DMS114 treated with DMSO at 0.1 percent for 48 hours (cell line): ENCODE results near the gene CFAP410.
"Not testable (repeated sequence)": the region's sequence is repeated elsewhere in the genome, so short reads cannot be mapped to it uniquely, and the experiment has no call there.

Experiments
- DNase-seq: peaks from one replicate; lab custom pipeline; 2025; ENCODE audit not compliant: unreplicated experiment; lab: John Stamatoyannopoulos, UW

CFAP410 gene

GRCh38 chr21:44370027-44370735 lies 31.0 kb upstream of the CFAP410 start:
- DNase-seq = no peak

DNA sequence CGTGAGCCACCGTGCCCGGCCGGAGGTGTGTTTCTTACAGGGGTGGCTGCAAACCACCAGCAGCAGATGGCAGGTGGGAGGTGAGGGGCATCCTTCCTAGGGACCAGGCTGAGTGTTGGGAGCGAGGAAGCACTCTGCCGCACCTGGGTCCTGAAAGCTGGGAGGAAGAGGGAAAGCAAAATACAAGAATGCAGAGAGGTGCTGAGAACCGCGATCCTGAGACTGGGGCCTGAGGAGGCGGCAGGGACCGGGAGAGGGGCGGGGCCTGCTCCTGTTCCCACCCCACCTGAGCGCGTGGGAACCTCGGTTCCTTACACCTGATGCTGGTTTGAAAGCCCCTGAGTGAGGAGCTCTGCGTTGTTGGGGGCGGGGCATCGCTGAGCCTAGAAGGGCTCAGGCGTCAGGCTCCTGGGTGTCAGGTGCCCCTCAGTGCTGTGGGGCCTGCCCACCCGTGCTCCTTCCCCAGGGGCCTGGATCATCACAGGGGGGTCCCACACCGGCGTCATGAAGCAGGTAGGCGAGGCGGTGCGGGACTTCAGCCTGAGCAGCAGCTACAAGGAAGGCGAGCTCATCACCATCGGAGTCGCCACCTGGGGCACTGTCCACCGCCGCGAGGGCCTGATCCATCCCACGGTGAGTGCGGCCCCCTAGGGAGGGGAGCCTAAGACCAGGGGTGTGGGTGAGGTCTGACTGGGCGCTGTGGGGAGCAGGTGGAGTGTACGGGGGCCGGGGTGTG lies 29.7 kb upstream of the CFAP410 start:
- DNase-seq = no peak

- no peak for DNase-seq
Observed at GRCh38 chr21:44366586-44367211, 27.5 kb upstream of the CFAP410 start.

DNA sequence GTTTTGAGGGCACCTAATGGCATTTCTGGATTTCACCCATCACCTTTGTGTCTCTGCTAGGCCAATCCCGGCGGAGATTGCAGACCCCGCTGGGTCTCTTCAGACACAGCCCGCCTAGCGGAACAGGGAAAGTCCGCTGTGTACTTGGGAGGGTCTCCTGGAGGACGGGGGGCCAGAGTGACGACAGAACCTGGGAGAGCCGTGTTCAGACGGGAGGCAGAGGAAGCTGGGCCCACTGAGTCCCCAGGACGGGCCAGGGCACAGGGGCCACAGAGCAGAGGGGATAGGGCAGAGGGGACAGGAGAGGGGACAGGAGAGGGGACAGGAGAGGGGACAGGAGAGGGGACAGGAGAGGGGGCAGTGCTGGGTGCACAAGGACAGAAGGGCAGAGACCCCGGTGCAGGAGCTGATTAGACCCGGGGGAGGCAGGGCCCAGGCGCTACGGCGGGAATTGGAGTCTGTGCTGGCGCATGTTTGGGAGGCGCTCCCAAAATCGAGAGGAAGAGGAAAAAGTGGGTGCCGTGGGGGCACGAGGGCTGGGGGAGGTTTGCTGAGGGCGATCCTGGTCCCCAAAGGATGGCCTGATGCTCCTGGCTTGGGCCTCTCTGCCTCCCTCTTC lies 26.9 kb upstream of the CFAP410 start:
- no peak for DNase-seq

- no peak for DNase-seq
Observed at GRCh38 chr21:44365251-44365966, 26.2 kb upstream of the CFAP410 start.

DNA sequence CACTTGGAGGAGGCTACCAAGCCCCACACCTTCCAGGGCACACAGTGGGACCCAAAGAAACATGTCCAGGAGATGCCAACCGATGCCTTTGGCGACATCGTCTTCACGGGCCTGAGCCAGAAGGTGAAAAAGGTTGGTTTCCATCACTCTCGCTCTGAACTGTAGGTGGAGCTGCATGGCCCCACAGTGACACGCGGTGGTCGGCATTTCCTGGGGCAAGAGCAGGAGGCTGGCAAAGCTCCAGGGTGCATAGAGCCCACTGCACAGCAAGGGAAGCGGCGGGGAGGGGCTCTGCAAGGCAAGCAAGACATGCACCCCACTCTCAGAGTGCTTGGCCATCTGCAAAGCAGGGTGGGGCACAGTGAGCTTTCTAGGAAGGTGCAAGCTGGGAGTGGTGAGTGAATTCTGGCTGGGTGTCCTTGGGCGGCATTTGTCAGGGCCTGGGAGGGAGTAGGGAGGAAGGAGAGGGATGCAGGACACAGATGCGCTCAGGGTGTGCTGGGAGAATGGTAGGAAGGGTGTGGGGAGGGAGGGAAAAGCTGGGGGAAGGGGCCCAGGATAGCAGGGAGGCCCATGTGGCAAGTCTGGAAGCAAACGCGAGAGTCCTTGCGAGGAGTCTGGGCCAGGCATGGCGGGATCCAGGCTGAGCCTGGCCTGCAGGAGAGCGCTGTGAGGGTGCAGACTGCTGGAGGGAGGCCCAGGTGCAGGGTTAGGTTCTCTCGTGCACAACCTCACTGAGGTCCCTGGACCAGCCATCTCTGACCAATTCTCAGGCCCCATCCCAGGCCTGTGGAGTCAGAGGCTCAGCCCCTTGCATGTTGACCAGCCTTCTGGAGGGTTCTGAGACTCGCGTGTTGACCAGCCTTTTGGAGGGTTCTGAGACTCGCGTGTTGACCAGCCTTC lies 25.2 kb upstream of the CFAP410 start:
- DNase-seq = no peak

DNA sequence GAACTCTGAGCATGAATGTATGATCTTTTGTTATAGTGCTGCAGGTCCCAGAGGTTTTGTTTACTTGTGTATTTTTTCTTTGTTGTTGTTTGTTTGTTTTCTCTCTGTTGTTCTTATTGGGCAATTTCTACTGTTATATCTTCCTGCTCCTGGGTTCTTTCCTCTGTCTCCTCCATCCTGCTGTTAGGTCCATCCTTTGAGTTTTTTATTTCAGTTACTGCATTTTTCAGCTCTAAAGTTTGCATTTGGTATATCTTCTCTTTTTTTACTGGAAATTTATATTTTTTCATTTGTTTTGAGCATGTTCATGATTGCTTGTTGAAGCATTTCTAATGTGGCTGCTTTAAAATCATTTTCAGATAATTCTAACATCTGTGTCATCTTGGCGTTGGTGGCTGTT lies 24.1 kb upstream of the CFAP410 start:
- no peak for DNase-seq

DNA sequence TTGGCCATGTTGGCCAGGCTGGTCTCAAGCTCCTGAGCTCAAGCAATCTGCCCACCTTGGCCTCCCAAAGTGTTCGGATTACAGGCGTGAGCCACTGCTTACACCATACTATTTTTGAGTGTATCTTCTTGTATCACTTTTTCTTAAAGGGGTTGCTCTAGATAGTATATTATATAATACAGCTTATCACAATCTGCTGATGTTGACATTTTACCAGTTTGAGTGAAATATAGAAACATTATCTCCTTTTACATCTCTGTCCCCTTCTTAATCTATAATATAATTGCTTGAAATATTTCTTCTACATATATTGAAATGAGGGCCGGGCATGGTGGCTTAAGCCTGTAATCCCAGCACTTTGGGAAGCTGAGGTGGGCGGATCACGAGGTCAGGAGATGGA lies 22.7 kb upstream of the CFAP410 start:
- DNase-seq = not testable (repeated sequence)

GRCh38 chr21:44360159-44360558 lies 21.0 kb upstream of the CFAP410 start:
- DNase-seq = no peak

GRCh38 chr21:44359396-44359795 lies 20.2 kb upstream of the CFAP410 start:
- DNase-seq = no peak

DNA sequence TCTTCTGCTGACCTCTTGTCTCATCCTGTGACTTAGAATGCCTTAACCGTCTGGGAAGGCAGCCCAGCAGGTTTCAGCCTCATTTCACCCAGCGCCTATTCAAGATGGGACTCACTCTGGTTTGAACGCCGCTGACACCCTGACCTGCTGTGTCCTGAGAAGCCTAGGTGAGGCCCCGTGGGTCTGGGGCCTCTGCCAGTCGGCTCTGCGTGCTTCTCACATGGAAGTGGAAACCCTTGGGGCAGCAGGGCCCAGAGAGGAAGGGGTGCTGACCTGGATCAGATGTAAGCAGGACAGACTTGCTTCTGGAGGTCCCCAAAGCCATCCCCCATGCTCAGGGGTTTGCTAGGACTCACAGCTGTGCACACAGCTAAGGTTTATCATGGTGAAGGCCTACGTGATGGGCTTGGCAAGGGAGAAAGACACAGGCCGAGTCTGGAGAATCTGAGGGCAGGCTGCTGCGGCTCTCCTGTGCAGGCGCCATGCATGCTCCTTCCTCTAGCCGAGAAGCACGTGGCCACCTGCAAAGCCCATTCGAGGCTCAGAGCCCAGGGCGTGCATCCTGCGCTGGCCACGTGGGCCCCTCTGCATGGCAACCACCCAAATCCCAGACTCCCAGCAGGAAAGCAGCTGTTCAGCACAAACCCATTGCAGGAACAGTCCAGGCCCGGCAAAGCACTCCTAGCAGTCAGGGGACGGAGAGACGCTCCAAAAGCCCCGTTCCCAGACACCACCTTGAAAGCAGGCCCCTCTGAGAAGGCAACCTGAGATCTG lies 18.1 kb upstream of the CFAP410 start:
- no peak for DNase-seq

DNA sequence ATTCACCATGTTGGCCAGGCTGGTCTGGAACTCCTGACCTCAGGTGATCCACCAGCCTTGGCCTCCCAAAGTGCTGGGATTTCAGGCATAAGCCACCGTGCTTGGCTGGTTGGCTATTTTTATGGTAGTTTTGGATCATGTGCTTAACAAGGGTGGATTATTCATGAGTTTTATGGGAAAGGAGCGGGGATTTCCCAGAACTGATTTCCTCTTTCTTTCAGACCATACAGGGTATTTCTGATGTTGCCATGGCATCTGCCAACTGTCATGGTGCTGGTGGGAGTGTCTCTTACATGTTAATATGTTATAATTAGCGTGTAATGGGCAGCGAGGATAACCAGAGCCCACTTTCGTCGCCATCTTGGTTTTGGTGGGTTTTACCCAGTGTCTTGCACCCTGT lies 17.4 kb upstream of the CFAP410 start:
- no peak for DNase-seq

GRCh38 chr21:44356160-44356559 lies 17.0 kb upstream of the CFAP410 start:
- no peak for DNase-seq

DNA sequence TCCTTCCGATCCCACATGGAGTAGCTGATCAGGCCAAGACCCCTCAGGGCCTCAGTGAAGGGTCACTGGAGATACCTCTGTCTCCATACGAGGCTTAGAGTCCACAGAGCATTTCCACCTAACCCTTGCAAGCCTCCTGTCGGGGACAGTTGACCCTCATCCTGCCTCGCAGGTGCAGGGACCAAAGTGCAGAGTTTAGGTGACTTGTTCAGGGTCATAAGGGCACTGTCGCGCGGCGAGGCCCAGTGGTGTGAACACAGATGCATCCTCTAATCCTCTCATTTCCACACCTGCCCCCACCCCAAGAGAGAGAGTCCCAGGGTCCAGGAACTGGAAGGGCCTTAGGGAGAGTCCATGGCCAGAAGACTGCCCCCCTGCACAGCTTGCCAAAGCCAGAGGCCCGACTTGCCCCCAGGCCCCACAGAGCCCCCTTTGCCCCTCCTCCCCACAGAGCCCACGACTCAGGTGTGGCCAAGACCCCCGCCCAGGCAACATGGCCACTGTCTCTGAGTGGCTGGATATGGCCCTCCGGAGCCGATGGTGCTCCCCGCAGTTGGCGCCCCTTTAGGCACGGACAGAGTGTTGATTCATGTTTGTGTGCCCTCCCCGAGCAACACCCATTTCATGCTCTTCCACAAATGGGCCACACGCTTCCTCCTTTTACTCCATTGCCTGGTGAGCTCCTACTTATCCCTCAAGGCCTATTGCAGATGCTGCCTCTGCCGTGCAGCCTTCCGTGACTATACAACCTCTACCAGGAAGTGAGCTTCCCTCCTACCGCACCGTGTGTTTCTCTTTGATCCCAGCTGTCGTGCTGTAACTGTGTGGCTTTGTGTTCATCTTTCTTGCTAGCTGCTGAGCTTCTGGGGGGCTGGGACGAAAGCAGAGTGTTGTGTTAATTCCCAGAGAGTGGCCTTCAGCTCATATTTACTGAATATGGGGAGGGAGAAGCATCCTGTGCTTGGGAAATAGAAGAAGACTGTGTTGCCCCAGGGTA lies 15.9 kb upstream of the CFAP410 start:
- no peak for DNase-seq

DNA sequence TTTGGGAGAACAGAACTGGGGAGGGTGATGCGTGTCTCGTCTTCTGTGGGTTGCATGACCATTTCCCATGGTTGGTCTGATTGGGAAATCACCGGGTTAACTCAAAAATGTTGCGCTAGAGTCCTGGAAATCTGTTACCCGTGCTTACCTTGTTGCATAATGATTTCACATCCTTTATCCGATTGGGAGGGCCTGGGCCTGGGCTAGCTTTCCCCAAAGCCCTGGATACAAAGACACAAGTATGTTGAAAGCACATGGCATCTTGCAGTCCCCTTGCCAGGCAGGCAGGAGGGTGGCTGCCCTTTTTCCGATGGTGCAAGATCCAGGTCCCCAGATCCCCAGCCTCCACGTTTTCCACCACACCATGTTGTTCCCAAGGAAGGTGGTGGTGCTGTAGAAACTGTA lies 14.8 kb upstream of the CFAP410 start:
- no peak for DNase-seq

GRCh38 chr21:44353191-44353970 lies 14.2 kb upstream of the CFAP410 start, which contains the start of gene TRPM2:
TRPM2 (plus strand) TSS chr21:44353621; CDS start chr21:44353701, 80 bp downstream.
- no peak for DNase-seq

GRCh38 chr21:44352253-44352860 lies 13.2 kb upstream of the CFAP410 start:
- no peak for DNase-seq
